Cortex of kidney (tissue), 1 donor: ENCODE data around the gene PRB3.

ENCODE experiments used
- DNase-seq: peaks from one replicate; lab custom pipeline; 2025; lab: John Stamatoyannopoulos, UW

Gene PRB3

GRCh38 chr12:11269607-11270006 lies at the start of gene PRB3:
Gene PRB3, minus strand, starts transcription at chr12:11269707. Its CDS starts 38 bp downstream, at chr12:11269669.
- no peak for DNase-seq

GRCh38 chr12:11310336-11310735 lies 40.8 kb upstream of the PRB3 start, which contains the start of gene PRB4:
Gene PRB4, minus strand, starts transcription at chr12:11310436. Its CDS starts 38 bp downstream, at chr12:11310398.
- DNase-seq, result no peak

GRCh38 chr12:11307143-11307542 lies 37.6 kb upstream of the PRB3 start:
- DNase-seq, result no peak

DNA sequence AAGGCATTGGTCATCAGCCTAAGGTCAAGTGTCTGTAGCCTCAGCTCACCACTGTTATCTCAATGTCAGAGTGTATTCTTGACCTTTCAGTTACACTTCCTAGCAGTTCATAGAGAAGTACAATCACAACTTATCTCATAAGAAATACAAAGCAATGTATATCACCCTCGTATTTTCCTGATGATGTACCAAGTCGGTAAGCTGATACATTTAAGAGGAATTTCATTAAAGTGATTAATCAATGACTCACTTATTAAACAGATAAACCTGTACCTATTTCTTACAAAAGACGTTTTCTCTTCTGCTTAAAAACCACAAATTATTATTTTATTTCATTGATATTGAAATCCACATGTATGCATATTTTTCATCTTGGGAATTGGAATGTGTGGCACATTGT lies 3.9 kb upstream of the PRB3 start:
- no peak for DNase-seq

GRCh38 chr12:11264501-11264900 lies 5.0 kb downstream of the PRB3 start:
- no peak for DNase-seq

- no peak for DNase-seq
Observed at GRCh38 chr12:11246489-11246888, 23.0 kb downstream of the PRB3 start.

DNA sequence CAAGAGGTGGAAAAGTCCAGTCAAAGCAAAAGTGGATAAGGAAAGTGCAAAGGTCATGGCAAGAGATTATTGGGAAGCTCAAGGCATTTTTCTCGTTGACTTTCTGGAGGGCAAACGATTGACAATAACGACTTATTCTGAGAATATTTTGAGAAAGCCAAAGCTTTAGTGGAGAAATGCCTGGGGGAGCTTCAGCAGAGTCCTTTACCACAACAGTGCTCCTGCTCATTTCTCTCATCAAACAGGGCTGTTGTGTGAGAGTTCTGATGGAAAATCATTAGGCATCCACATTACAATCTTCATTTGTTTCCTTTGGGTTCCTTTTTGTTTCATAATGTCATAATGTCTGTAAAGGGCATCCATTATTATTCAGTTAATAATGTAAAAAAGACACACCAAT lies 26.9 kb downstream of the PRB3 start:
- DNase-seq, result no peak

DNA sequence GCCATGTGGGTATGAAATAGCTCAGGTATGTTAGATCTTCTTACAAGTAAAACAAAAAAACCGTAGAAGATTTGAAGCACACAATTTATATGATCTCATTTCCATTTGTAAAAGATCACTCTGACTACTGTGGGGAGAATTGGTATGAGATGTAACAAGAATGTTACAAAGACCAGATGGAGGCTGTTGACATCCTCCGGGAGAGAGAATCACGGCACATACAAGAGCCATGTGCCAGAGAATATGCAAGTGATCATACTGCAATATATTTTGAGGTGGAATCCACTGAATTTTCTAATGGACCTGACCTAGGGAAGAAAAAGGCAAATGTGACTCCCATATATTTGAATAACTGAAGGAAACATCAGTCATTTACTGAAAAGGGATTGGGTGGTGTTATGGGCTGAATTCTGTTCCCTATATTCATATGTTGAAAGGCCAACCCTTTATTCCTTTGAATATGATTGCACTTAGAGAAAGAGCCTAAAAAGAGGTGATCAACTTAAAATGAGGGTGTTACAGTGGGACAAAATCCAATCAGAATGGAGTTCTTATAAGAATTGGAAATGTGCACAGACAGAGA lies 29.1 kb downstream of the PRB3 start:
- DNase-seq, result no peak

DNA sequence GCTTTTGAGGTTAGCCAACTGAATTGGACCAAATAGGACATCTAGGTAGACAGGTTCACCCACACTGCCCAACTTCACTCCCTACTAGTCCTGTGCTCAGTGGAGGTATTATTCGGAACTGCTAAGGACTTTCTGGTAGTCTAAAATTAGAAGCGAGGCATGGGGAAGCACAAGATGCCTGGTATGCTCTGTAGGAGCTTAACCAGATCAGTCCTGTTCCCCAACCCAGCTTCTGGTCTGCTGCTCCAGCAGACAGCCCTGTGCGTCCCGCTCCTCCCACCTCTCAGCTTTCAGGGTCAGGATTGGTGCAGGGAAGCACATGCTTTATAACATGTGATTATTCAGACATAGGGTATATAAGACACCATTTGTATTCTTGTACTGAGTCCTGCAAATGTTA lies 31.2 kb downstream of the PRB3 start:
- DNase-seq, result no peak

DNA sequence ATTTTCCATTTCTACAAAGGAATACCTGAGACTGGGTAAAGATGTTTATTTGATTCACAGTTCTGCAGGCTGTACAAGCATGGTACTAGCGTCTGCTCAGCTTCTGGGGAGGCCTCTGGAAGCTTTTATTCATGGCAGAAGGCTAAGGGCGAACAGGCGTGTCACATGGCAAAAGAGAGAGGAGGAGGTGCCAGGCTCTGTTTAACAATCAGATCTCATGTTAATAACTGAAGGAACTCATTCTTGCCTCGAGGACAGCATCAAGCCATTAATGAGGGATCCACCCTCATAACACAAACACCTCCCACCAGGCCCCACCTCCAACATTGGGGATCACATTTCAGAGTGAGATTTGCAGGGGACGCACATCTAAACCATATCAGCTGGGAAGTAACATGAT lies 36.0 kb downstream of the PRB3 start:
- DNase-seq, result no peak

- no peak for DNase-seq
Observed at GRCh38 chr12:11228296-11228879, 41.1 kb downstream of the PRB3 start.

DNA sequence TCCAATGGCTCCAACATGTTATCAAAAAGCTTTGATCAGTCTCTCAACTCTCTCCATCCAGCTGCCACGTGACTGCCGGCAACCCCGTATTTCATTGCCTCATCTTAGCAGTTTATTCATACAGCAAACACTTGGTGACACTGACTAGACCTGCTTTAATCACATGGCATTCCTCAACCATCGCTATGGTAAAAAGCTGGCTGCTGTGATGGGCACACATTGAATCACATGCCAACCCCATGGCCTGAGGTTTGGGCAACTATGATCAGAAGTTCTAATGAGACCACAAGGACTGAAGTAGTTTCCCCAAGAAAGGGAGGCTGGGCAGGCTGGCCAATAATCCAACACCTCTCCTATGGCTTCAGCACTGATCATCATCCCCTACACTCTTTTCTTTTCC lies 42.1 kb downstream of the PRB3 start:
- DNase-seq, result no peak
